NCI-H2029 treated with DMSO at 0.1 percent for 48 hours (cell line): Measurements from ENCODE around the gene LMAN1L.
"Not testable (repeated sequence)": the region's sequence is repeated elsewhere in the genome, so short reads cannot be mapped to it uniquely, and the experiment has no call there.

Source experiments
- DNase-seq: peaks from one replicate; lab custom pipeline; 2025; lab: John Stamatoyannopoulos, UW

Gene LMAN1L

DNA sequence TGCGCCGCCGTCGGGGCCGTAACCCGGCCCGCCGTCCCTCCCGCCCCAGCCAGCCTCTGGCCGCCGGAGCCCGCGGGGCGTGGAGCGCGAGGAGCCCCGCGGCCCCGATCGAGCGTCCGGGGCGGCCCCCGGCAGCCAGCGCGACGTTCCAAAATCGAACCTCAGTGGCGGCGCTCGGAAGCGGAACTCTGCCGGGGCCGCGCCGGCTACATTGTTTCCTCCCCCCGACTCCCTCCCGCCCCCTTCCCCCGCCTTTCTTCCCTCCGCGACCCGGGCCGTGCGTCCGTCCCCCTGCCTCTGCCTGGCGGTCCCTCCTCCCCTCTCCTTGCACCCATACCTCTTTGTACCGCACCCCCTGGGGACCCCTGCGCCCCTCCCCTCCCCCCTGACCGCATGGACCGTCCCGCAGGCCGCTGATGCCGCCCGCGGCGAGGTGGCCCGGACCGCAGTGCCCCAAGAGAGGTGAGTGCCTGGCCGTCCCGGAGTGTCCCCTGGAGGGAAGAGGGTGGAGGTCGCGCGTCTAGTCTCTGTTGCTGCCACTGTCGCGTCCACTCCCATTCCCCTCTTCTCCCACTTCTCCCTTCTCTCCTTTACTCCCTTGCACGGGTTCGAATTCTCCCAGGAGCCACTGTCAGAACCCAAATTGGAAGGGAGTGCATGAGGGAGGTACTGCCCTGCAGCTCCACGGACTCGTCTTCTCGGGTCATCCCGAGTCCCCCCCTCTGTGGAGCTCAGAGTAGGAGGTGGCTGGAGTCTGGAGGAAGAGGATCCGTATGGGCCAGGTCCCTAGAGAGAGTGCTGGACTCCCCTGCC, 30.2 kb upstream of the LMAN1L start:
- no peak for DNase-seq

DNA sequence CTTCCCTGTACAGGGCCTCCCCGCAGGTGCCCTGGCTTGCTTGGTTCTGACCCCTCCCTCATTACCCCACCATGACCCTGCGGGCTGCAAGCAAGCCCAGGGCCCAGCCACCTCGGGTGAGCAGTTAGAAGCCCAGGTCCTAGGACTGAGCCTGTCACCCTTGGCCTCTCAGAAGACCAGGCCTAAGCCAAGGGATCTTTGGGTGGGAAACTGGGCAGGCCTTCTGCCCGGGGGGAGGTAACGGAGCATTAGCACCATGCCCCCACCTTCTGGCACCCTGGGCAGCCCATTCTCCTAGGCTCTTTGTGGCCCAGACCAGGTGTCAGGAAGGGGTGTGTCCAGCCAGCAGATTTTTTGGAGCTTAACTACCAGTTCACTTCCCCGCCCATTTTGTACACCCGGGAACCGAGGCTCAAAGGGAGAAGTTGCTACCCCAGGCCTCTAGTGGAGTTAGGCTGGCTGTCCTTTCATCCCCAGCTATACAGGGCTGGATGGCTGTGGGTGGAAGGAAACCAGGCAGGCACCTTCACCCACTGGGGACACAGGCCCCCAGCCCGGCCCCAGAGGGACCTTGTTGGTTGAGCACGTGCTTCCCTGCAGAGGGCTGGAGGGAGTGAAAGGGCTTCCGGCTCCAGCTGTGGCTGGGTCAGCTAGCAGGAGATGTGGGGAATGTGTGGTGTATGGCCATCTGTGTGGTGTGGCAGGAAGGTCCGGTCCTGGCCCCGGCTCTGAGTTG, 29.4 kb upstream of the LMAN1L start:
- no peak for DNase-seq

DNA sequence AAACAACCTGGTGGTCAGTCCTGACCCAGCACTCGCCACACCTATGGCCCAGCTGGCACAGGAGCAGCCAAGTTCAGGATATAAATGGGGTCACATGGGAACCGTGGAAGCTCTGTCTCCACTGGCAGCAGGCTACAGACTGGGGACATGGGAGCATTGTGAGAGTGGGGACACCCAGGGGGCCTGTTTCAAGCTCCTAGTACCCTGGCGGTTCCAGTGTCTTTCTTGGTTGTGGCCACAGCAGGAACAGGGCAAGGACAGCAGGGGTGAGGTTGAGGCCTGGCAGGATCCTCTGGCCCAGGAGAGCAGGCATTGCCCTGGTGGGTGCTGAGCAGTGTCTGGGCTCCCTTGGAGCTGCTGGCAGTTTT, 28.8 kb upstream of the LMAN1L start:
- no peak for DNase-seq

DNA sequence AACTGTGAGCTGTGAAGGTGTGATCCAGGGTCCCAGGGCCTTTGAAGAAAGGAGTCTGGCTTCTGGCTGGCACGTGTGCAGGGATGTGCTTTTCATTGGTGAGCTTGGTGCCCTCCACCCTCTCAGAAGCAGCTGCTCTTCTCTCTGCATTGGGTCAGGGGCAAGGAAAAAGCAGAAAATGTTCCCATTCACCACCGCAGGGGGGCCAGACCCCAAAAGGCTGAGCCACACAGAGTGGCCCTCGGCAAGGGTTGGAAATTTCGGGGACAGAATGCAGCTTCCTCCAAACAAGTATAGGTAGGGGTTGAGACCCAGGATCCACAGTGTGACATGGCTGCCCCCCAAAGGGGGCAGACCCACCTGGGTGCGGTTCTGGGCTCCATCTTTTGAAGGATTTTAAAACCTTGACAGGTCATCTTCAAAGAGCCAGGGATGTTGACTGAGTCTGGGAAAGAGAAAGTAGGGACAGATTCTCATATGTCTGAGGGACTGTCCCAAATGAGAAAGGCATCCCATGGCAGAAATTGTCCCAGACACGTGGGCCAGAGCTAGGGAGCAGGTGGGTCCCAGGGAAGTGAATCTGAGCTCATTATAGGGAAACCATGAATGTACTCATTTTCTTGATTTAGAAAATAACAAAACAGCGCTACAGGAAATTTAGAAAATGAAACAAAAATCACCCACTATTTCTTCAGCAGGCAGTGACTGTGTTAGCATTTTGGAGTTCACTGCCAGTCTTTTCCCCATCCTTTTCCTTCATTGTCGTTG, 28.0 kb upstream of the LMAN1L start:
- DNase-seq, result no peak

DNA sequence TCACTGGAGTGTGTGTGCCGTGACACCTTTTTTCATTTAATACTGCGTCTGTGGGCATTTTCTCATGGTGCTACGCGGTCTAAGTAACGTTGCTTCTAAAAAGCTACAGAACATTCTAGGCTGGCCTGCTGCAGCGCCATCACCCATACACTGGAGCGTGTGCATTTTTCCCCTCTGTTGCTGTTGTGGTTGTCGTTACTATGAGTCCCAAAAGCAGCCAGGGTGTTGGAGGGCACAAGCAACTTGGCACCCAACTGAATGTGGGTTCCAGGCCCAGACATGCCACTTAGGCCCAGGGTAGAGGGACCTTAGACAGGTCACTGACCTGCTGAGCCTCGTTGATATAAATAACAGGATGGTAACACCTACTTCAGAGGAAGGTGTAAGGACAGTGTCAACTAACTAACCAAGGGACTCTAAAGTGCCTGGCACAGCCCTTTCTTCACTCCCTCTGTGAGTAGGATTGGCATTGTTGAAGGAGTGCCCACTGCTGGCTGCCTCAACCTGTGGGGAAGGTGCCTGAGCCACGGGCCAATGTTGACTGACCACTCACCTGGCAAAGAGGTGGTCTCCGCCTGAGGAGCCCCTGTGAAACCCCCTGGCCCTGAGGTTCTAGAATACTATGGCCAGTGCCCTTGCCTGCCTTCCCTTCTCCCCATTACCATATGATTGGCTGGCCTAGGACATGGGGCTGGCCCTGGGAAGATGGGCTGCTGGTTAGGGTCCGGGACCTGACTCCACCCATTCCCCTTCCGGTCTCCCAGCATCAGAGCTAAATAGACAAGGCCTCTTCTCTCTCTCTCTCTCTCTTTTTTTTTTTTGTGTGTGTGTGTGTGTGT, 27.2 kb upstream of the LMAN1L start:
- DNase-seq, result no peak

DNA sequence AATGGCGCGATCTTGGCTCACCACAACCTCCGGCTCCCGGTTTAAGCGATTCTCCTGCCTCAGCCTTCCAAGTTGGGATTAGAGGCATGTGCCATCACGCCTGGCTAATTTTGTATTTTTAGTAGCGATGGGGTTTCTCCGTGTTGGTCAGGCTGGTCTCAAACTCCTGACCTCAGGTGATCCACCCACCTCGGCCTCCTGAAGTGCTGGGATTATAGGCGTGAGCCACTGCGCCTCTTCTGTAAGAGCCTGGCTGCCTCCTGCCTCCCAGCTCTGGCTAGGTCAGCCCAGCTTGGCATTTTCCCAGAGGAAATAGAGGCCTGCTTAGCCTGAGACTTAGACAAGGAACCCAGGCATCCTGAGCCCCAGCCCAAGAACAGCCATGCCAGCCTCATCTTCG, 26.6 kb upstream of the LMAN1L start:
- DNase-seq, result not testable (repeated sequence)

DNA sequence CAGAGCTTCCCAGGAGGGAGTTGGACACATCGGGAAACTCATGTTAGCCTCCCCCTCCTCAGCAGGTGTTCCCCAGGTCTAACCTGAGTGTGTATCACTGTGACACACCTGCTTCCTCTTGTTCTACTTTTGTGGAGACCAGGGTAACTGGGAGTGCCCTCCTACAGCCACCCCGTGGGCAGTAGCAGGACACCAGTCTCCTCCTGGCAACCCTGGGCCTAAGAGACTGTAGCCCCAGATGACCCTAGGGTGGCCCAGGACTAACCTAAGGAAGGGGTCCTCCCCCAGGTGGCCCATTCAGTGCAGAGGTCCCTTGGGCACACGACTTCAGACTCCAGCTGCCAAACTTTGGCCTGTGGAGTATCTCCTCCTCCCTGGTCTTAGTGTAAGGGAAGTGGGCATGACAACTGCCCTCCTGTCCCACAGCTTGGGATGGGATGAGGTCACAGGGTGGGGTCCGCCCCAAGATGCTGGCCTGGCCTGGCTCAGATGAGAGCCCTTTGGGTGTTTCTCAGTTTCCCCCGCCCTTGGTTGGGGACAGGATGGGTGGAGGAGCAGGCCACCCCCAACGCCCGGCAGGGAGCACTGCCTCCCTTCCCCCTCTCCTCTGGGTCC, 26.0 kb upstream of the LMAN1L start:
- DNase-seq, result no peak

DNA sequence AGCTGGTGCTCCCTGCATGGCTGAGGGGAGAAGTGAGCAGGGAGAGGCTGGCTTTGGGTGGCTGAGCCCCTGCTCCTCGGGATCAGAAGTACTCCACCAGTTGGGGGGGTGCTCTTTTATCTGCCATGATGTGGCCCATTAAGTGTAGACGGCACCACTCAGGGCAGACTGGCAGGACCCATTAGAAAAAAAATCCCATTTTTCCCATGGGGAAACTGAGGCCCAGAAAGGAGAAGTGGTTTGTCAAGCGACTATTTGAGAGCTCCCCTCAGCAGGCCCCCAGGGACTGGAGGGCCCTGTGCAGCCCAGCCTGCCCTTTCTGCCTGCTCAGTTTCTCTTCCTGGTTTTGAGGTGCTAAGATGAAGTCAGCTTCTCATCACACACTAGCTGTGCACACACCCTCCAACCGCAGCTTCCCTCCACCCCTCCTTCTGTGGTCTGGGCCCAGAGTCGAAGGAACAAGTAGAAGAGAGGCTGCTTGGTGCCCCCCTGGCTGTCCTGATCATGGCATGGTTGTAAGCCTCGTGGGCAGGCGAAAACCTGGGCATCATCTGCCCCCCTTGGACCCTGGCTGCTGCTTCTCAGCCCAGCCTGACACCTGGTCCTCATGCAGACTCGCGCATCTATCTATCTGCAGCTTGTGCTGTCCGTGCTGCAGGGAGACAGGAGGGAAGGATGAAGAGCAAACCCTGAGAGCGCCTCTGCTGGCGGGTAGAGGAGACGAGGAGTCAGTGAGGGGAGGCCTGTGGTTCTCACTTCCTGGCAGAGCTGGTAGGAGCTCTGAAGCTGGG, 25.2 kb upstream of the LMAN1L start:
- no peak for DNase-seq

DNA sequence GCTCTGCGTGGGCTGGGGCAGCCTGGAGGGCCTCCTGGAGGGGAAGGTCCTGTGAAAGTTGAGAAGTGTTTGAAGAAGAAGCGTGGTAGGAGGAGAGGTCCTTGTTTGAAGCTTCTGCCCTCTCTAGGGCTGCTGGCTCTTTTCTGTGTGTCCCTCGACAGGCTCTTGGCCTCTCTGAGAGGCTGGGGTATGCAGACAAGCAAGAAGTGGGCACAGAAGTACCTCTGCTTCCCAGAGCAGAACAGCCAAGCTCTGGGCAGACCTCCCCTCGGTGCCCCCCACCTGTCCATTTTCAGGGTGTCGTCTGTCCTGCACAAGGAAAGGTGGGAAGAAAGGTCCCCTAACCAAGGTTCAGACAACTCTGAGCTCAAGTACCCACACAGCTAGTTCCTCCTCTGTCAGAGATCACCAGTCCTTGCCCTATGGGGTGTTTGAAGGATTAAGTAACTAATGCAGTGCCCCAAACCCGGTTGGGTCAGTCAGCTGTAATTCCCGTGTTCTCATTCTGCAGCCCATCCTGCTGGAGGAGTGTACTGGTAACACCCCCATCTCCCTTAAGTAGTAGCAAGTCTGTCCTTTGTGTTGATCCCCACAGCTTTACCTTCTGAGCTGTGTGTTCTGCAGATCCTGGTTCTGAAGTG, 24.5 kb upstream of the LMAN1L start:
- DNase-seq, result no peak

DNA sequence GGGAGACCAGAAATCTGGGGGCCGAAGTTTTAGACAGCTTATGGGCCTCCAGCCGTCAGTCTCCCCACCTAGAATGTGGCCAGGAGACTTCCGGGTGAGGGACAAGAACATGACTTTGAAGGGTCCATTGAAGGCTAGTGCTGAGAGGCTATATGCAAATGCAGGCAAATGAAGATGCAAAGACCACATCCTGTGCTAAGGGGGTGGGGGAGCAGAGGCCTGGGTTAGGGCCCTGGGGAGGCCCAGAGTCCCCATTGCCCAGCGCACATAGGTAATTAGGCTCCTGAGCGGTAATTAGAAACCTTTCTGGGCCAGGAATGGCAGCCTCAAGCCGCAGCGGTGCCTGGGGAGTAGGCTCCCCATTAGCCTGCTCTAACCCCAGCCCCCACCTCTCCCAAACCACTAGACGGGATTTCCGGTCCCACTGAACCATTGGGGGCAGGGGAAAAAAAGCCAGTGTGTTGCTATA, 23.9 kb upstream of the LMAN1L start:
- DNase-seq, result no peak

DNA sequence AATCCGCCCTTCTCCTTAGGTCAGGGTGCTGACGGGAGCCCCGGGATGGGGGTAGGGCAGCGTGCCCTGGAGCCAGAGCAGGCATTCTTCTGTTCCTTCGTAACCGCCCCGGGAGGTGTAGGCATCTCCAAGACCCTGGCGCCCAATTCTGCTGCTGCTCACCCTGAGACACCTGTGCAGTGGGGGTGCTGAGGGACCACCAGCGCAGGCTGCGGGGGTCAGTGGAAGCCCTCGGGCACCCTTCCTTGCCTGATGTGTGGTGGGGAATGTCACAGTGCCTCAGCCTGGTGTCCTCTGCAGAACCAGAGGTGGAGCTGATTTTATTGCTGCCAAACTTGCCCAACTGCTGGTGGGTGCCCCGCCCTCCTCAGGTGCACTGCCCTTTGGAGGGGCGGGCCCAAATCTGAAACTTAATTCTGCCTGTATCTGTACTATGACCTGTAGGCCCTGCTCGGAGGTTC, 23.4 kb upstream of the LMAN1L start:
- no peak for DNase-seq

DNA sequence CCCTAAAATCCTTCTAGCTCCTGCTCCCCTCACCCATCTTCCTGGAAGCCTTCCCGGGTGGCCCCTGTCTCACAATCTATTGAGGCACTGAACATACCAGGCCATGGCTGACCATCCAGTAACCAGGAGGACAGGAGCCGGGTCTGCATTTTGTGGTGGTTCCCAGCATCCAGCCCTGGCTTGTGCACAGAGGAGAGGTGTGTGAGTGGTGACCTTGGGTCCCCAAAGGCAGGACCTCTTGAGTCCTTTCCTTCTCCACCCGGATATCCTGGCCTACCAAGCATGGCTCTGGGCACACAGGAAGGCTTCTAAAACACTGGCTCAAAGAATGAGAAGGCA, 22.9 kb upstream of the LMAN1L start:
- DNase-seq, result no peak

DNA sequence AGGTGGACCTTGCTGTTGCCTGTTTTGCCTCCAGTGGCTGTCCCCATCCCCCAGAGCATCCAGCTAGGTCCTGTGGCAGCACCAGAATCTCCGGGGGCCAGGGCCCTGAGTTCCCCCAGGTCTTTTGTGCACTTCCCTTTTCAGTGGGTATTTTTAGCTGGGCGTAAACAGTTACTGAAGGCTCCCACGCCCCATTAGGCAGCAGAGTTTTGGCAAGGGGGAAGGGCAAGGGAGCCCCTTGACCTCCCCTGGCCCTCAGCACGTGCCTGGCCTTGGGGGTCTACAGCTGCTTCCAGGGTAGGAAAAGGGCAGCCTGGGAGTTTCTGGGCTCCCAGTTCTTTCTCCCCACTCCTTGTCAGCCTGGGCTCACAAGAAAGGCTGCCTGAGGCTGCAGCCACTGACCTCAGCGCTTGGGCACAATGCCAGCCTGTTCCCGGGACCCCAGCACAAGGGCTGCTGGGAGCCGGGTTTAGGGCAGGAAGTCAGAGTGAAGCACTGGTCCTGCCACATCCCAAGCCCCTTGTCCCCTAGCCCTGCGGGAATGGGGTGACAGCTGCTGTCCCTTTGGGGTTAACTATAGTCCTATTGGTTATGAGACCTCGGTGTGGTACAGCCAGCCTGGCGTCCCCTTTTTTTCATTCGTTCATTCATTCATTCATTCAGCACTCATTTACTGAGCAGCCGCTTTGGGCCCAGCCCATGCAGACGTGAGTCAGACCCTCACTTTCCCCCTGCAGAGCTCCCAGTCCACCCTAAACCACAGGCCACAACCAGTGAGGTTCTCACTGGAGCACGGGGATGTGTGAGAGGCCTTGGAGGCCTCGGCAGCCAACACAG, 22.3 kb upstream of the LMAN1L start:
- DNase-seq, result no peak

DNA sequence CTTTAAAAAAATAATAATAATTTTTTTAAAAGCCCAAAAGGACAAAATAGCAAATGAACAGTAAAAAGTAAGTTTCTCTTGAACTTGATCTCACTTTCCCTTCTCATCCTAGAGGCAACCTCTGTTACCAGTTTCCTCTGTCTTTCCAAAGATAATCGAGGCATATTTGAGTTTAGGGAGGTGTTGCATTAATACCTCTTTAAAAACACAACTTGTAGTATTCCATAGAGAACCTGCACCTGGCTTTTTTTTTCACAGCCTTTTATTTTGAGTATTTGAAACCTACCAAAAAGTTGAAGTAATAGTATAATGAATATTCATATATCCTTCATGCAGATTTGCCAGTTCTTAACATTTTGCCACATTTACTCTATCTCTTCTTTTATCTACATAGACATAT, 21.6 kb upstream of the LMAN1L start:
- DNase-seq, result no peak

DNA sequence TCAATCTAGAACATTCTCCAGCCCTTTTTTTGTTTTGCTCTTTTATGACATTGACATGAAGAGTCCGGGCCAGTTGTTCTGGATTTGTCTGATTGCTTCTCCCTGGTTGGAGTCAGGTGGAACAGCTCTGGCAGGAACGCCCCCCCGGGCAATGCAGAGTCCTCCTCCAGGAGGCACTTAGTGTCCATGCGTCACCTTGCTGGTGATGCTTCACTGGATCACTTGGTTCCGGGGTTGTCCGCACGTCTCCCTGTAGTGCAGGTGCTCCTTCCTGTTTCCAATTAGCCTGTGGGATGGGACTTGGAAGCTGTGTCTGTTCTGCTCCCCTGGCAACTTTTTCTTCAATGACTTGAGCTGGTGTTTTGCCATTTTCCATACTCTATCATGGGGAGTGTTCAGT, 21.0 kb upstream of the LMAN1L start:
- no peak for DNase-seq

DNA sequence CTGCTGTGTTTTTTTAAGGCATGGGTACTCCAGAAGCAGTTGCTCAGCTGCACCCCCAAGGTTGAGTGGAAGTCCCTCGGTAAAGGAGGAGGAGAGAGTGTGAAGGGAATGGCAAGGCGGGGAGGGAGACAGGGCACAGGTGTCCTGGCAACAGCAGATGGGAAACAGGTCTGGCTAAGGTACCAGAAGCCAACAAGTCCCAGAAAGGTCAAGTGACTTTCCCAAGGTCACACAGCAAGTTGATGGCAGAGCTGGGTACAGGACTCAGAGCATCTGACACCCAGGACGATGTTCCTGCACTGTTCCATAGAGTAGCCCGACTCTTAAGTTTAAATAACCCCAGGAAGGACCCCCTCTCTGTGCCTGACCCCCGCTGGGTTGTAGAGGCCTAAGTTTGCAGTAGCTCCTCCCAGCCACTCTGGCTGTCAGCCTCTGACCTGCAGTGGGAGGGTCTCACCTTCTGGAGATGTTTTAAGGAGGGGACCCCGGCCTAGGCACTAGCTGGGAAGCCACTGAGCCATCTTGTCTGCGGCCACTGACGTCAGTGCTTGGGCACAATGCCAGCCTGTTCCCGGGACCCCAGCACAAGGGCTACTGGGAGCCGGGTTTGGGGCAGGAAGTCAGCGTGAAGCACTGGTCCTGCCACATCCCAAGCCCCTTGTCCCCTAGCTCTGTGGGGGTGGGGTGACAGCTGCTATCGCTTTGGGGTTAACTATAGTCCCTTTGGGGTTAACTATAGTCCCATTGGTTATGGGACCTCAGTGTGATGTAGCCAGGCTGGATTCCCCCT, 20.2 kb upstream of the LMAN1L start:
- no peak for DNase-seq

DNA sequence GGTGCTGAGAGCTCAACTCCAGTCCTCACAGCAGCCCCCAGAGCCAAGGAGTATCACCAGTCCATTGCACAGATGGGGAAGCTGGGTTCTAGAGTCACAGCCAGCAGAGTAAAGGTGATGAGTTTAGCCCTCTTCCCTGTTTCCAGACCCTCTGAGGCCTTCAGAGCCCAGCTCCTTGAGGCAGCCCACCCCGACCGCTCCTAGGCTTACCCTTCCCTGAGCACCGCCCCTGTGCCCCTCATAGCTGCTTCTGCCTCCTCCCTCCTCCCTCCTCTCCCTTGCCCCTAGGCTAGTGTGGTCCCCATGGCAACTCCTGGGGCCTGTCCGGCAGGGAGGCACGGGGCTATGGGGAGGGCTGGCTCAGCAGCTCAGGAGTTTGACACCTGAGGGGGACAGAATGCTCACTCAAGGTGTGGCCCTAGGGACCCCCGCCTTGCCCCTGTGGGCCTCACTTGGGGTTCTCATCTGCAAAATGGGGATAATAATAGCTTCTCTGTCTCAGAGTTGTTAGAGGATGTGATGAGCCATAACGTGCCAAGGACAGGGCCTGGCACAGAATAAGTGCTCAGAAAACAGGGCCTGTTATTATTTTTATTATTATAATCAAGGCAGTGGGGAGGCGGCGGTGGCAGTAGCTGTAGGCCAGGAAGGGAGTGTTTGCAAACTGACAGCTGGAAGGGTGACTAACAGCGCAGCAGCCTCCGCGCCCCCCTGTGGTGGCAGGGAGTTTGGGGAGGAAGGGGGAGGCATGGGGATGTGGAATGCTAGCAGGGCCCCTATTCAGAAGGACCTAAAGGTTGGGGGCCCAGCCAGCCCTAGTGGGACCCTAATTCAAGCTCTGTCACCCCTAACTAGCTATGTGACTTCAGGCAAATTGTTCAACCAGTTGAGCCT, 19.3 kb upstream of the LMAN1L start:
- DNase-seq, result no peak
